Measurements from ENCODE around the gene TBC1D1. TPM values are rescaled to one million over a fixed set of nuclear protein-coding genes. Genes with fewer than 3 reads are reported as not detected.
A peak's percentile ranks its signal among the peaks of the same experiment; 100 is the strongest.

The TBC1D1 gene
- total and polyA plus RNA-seq, 10 donors: 49.3 to 142 (median 95.5) TPM

DNA sequence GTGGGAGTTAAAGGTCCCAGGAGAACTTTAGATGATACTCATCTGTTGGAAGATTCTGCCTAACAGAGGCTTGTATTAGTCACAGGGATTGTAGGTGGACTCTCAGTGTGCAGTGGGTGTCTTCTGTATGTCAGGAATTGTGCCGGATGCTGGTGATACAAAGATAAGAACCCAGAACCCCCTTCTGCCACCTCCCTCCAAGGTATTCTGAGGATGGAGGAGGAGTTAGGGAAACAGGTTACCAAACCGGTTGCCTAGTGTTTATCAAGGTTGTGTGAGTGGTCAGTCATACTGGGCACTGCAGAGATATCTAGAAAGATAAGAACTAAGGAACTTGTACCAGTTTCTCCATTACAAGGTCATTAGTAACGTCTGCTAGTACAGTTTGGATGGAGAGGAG lies 130.9 kb downstream of the TBC1D1 start:
- 83 to 95% (median 87%) methylated on average over 3 of the region's 3 CpGs for WGBS, 5 donors
- Histone ChIP-seq H3K36me3 (peaks cover 0 to 83% (median 34%) of the 10 kb centered on the region in 6 donors), H3K4me3 (no peak overlapping the region), H3K4me1 (peaks cover 0 to 27% (median 11%) of the 10 kb centered on the region in 6 donors), H3K9me3 (no peaks in the 10 kb centered on the region), H3K27me3 (replicated peaks in 1 of 7) (no peaks in the 10 kb centered on the region), H3K27ac (no peak overlapping the region)
- TF ChIP-seq POLR2AphosphoS5 (IDR thresholded peaks at IDR 0.05) (no peak), CTCF (IDR thresholded peaks at IDR 0.05 in 8 of 11, conservative IDR thresholded peaks at IDR 0.05 in 3 of 11) (no peak), POLR2A (IDR thresholded peaks at IDR 0.05) (no peak)
- no peak for DNase-seq
- intact Hi-C loops (cut with DNase I; ENCODE audit: low total_unique reads): loop anchor here (10.0 kb wide), 2 partner anchors 47 to 137 kb away; no protein-coding TSS in a partner anchor

- Histone ChIP-seq H3K4me1 (peaks cover 0 to 27% (median 11%) of the 10 kb centered on the region in 6 donors), H3K9me3 (no peaks in the 10 kb centered on the region), H3K36me3 (peaks cover 0 to 89% (median 47%) of the 10 kb centered on the region in 6 donors), H3K27me3 (replicated peaks in 1 of 7) (no peaks in the 10 kb centered on the region), H3K4me3 (peak overlapping the region in 5 of 8 donors; percentile 0 to 50 (median 21)), H3K27ac (peak overlapping the region in 7 of 8 donors; percentile 13 to 73 (median 47))
- intact Hi-C loops (cut with DNase I; ENCODE audit: low total_unique reads): loop anchor here (10.0 kb wide), 2 partner anchors 49 to 139 kb away; no protein-coding TSS in a partner anchor
- DNase-seq: no peak
- WGBS, 5 donors: 46 to 51% (median 47%) methylated on average over 13 of the region's 13 CpGs
- TF ChIP-seq CTCF (IDR thresholded peaks at IDR 0.05 in 8 of 11, conservative IDR thresholded peaks at IDR 0.05 in 3 of 11) (no peak), POLR2AphosphoS5 (IDR thresholded peaks at IDR 0.05) (no peak), POLR2A (IDR thresholded peaks at IDR 0.05) (no peak)
These were observed 132.7 kb downstream of the TBC1D1 start for GRCh38 chr4:38023347-38024205.

- H3K4me1 ChIP-seq: peaks cover 0 to 27% (median 11%) of the 10 kb centered on the region in 6 donors
- peak overlapping the region in 7 of 8 donors; percentile 13 to 73 (median 47) for H3K27ac ChIP-seq
- TF ChIP-seq CTCF (IDR thresholded peaks at IDR 0.05 in 8 of 11, conservative IDR thresholded peaks at IDR 0.05 in 3 of 11) (no peak), POLR2AphosphoS5 (IDR thresholded peaks at IDR 0.05) (no peak), POLR2A (IDR thresholded peaks at IDR 0.05) (no peak)
- intact Hi-C loops (cut with DNase I; ENCODE audit: low total_unique reads): loop anchor here (10.0 kb wide), 2 partner anchors 49 to 139 kb away; no protein-coding TSS in a partner anchor
- H3K9me3 ChIP-seq: no peaks in the 10 kb centered on the region
- DNase-seq: no peak
- H3K36me3 ChIP-seq: peaks cover 0 to 89% (median 53%) of the 10 kb centered on the region in 6 donors
- H3K4me3 ChIP-seq: peak overlapping the region in 5 of 8 donors; percentile 0 to 50 (median 21)
- H3K27me3 ChIP-seq (replicated peaks in 1 of 7): no peaks in the 10 kb centered on the region
- 17 to 44% (median 35%) methylated on average over 3 of the region's 3 CpGs for WGBS, 5 donors
These were observed 133.3 kb downstream of the TBC1D1 start for GRCh38 chr4:38024206-38024509.

DNA sequence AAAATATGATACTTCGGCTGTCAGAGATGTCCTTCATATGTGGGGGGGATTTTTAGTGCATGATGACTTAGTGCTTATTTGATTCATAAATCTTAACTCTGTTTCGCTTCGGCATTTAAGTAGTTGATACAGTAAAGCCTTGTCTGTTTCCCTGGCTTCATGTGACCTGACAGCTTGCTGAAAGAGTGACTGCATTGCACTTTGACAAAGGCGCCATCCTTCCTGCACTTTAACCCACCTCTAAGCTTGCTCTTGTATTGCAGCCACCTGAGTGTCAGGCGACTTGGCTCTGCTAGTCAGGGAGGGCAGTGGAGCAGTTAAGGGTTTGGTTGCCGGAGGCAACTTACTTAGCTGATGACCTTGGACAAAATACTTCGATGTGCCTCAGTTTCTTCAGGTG lies 134.8 kb downstream of the TBC1D1 start:
- intact Hi-C loops (cut with DNase I; ENCODE audit: low total_unique reads): loop anchor here (10.0 kb wide), 2 partner anchors 51 to 141 kb away; no protein-coding TSS in a partner anchor
- WGBS, 5 donors: 95 to 99% (median 98%) methylated on average over 7 of the region's 7 CpGs
- TF ChIP-seq CTCF (IDR thresholded peaks at IDR 0.05 in 8 of 11, conservative IDR thresholded peaks at IDR 0.05 in 3 of 11) (no peak), POLR2A (IDR thresholded peaks at IDR 0.05) (no peak), POLR2AphosphoS5 (IDR thresholded peaks at IDR 0.05) (no peak)

More for the DNA sequence above, 134.8 kb downstream of the TBC1D1 start:
- Histone ChIP-seq H3K4me1 (peaks cover 0 to 28% (median 11%) of the 10 kb centered on the region in 6 donors), H3K27ac (no peak overlapping the region), H3K36me3 (peaks cover 0 to 96% (median 60%) of the 10 kb centered on the region in 6 donors), H3K9me3 (no peaks in the 10 kb centered on the region), H3K27me3 (replicated peaks in 1 of 7) (no peaks in the 10 kb centered on the region), H3K4me3 (no peak overlapping the region)
- DNase-seq: no peak

Measured in spleen (tissue), 11 donors.